IMR-90 (cell line): ENCODE data around the gene NUDT1.

Source experiments
- CEBPB ChIP-seq: IDR thresholded peaks from 2 replicates; pipeline ENCODE4 v1.6.1; 2012; ENCODE audit warnings: low read depth, low read length, improper control_type of control experiment
- CHD1 ChIP-seq: IDR thresholded peaks from 2 replicates; pipeline ENCODE4 v1.6.1; 2012; ENCODE audit warnings: low read depth, low read length, improper control_type of control experiment
- CTCF ChIP-seq: conservative IDR thresholded peaks from 2 replicates; pipeline ENCODE4 v1.5.1; 2012; ENCODE audit warnings: mild to moderate bottlenecking, low read depth, low read length, improper control_type of control experiment
- MAFK ChIP-seq: IDR thresholded peaks from 2 replicates; pipeline ENCODE4 v1.6.1; 2012; ENCODE audit warnings: low read depth, low read length, improper control_type of control experiment
- MXI1 ChIP-seq: IDR thresholded peaks from 2 replicates; pipeline ENCODE4 v1.6.1; 2012; ENCODE audit warnings: low read depth, mild to moderate bottlenecking, low read length, moderate library complexity, borderline replicate concordance
- POLR2A ChIP-seq: IDR thresholded peaks from 2 replicates; pipeline ENCODE4 v1.6.1; 2012; ENCODE audit warnings: mild to moderate bottlenecking, low read depth, low read length
- RAD21 ChIP-seq: IDR thresholded peaks from 2 replicates; pipeline ENCODE4 v1.6.1; 2012; ENCODE audit warnings: low read length, improper control_type of control experiment
- RCOR1 ChIP-seq: IDR thresholded peaks from 2 replicates; pipeline ENCODE4 v1.6.1; 2012; ENCODE audit warnings: mild to moderate bottlenecking, low read length, improper control_type of control experiment; ENCODE audit not compliant: insufficient replicate concordance
- RFX5 ChIP-seq: IDR thresholded peaks from 2 replicates; pipeline ENCODE4 v1.8.0; 2012; ENCODE audit warnings: low read depth, mild to moderate bottlenecking, low read length, moderate library complexity
- SMC3 ChIP-seq: fragments of 150-350 bp; IDR thresholded peaks from 2 replicates; pipeline ENCODE4 v1.6.1; 2016; ENCODE audit warnings: low read depth, mild to moderate bottlenecking, antibody characterized with exemption, low read length, moderate library complexity
- USF2 ChIP-seq: fragments of 150-350 bp; IDR thresholded peaks from 2 replicates; pipeline ENCODE4 v1.6.1; 2017; ENCODE audit warnings: mild to moderate bottlenecking, antibody characterized with exemption, low read length, low read depth
- TF ChIP-seq, protein P1 (sequence below): fragments of 150-350 bp; IDR thresholded peaks from 2 replicates; pipeline ENCODE4 v1.6.1; 2016; ENCODE audit warnings: low read depth, mild to moderate bottlenecking, low read length, moderate library complexity, borderline replicate concordance

DNA sequence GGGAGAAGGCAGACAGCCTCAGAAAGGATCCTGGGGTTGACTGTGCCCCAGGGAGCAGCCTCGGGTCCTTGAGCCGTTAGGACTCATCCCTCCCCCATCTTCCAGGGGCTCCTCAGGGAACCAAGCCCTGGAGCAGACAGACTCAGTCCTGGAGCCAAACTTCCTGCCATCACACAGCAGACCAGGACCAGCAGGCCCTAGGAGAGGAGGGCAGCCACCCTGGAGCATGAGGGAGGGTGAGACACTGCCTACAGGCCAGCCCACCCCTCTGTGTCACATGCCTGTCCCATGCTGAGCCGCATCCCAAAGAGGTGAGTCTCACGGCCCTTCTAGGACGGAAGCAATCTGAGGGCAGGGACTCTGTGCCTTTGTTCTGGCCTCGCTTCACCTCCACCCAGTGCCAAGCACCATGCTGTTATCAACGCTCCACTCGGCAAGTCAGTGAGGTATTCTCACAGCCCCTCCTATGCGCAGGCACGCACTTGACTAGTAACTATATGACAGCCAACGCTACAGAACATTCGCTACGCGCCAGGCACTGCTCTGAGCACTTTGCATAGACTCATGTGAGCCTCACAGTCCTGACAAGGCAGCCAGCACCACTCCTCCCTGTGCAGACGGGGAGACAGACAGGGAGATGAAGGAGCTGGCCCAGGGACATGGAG lies 28.3 kb upstream of the NUDT1 start:
- TF ChIP-seq CTCF (no peak), POLR2A (no peak), SMC3 (no peak), USF2 (no peak), CEBPB (no peak), MAFK (no peak), RFX5 (no peak), RAD21 (no peak), RCOR1 (no peak), MXI1 (no peak), CHD1 (no peak)
- TF ChIP-seq, protein P1, sequence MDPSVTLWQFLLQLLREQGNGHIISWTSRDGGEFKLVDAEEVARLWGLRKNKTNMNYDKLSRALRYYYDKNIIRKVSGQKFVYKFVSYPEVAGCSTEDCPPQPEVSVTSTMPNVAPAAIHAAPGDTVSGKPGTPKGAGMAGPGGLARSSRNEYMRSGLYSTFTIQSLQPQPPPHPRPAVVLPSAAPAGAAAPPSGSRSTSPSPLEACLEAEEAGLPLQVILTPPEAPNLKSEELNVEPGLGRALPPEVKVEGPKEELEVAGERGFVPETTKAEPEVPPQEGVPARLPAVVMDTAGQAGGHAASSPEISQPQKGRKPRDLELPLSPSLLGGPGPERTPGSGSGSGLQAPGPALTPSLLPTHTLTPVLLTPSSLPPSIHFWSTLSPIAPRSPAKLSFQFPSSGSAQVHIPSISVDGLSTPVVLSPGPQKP: no peak
